K562 (cell line): ENCODE results near the gene MAPT. TPM values are rescaled to one million over a fixed set of nuclear protein-coding genes. Genes with fewer than 3 reads are reported as not detected.

Experiments used
- ATAC-seq: fragments of 200-7000 bp; cut with Tn5 transposase; 3 replicates; pipeline ENCODE4 v1.9.1; 2020; ENCODE audit warnings: moderate library complexity
- BruUV-seq: library from RNA; stranded (reverse); fragments of 400-500 nt; replicated peaks from 2 replicates; lab custom pipeline; 2021; lab: Mats Ljungman, UMichigan
- CTCF ChIA-PET: fragments of 300-600 bp; formaldehyde crosslinking; extraction: SDS; loops from one replicate; lab custom pipeline; 2021; ENCODE audit warnings: low intra/inter-chr PET ratio; lab: Yijun Ruan, JAX
- POLR2A ChIA-PET: fragments of 300-600, 350-650 bp; sonication (Branson Sonifier 250); formaldehyde crosslinking; extraction: SDS; loops from one replicate; lab custom pipeline; 2021; ENCODE audit warnings: antibody characterized with exemption, inconsistent platforms; lab: Yijun Ruan, JAX
- DNase-seq, 4 experiments: peaks; one replicate each; pipeline versions ENCODE4 v3.0.0 to v3.0.0-alpha.2; 2011 to 2018; ENCODE audit warnings: low spot score in 3 of 4, mixed read lengths in 3 of 4; ENCODE audit errors: extremely low read depth in 1 of 4
- FAIRE-seq: peaks from 2 replicates; lab custom pipeline; 2011; peaks lifted over from hg19 to GRCh38; lab: Jason Lieb, UNC
- H2AFZ ChIP-seq: 2 replicates; pipeline ENCODE4 v1.6.0; 2011; ENCODE audit warnings: low read depth, low read length, control low read depth, inconsistent platforms
- H3K27ac ChIP-seq: fragments of 200-600 bp; 3 replicates; pipeline ENCODE4 v1.8.0; 2011; ENCODE audit warnings: low read depth, mild to moderate bottlenecking, control low read depth, inconsistent platforms, low read length, moderate library complexity, mixed read lengths; ENCODE audit errors: extremely low read depth
- H3K27me3 ChIP-seq, 2 experiments: fragments of 300-600 bp in 1 of 2; 2 replicates in 1 of 2; 3 replicates in 1 of 2; pipeline versions ENCODE4 v1.6.0 to v1.8.0; 2011; ENCODE audit warnings: inconsistent platforms in 2 of 2, low read length in 2 of 2, mild to moderate bottlenecking in 1 of 2, mixed read lengths in 1 of 2, moderate library complexity in 1 of 2; ENCODE audit not compliant: control insufficient read depth in 2 of 2, insufficient read depth in 2 of 2
- H3K36me3 ChIP-seq: fragments of 300-600 bp; 3 replicates; pipeline ENCODE4 v1.8.0; 2011; ENCODE audit warnings: mild to moderate bottlenecking, low read length, inconsistent platforms; ENCODE audit not compliant: control insufficient read depth, insufficient read depth
- H3K4me1 ChIP-seq, 2 experiments: fragments of 200-600 bp in 1 of 2; replicated peaks in 1 of 2; 2 replicates in 1 of 2; 3 replicates in 1 of 2; pipeline versions ENCODE4 v1.5.1 to v1.8.0; 2011; ENCODE audit warnings: inconsistent platforms in 2 of 2, low read length in 2 of 2, mild to moderate bottlenecking in 1 of 2, mixed read lengths in 1 of 2, moderate library complexity in 1 of 2; ENCODE audit not compliant: control insufficient read depth in 2 of 2, insufficient read depth in 2 of 2
- H3K4me2 ChIP-seq: 2 replicates; pipeline ENCODE4 v1.6.1; 2011; ENCODE audit warnings: low read length, control low read depth, inconsistent platforms, mixed read lengths; ENCODE audit not compliant: insufficient read depth
- H3K4me3 ChIP-seq: fragments of 200-600 bp; sonication (generic), shearing (Covaris generic); 2 replicates; pipeline ENCODE4 v1.5.1; 2016; ENCODE audit warnings: control low read depth, inconsistent platforms
- H3K79me2 ChIP-seq: fragments of 200-600 bp; 3 replicates; pipeline ENCODE4 v1.8.0; 2011; ENCODE audit warnings: low read length, inconsistent platforms; ENCODE audit not compliant: control insufficient read depth, insufficient read depth
- H3K9ac ChIP-seq, 2 experiments: 2 replicates each; pipeline versions ENCODE4 v1.6.0 to v1.6.1; 2011; ENCODE audit warnings: low read depth in 2 of 2, low read length in 2 of 2, control low read depth in 1 of 2, inconsistent platforms in 1 of 2, mild to moderate bottlenecking in 1 of 2, mixed read lengths in 1 of 2; ENCODE audit not compliant: insufficient read depth in 1 of 2
- H3K9me1 ChIP-seq: one replicate; pipeline ENCODE4 v1.6.0; 2011; ENCODE audit warnings: inconsistent platforms, mild to moderate bottlenecking, low read length, moderate library complexity; ENCODE audit not compliant: control insufficient read depth, insufficient read depth
- H3K9me3 ChIP-seq: replicated peaks from 2 replicates; pipeline ENCODE4 v1.5.1; 2011; ENCODE audit warnings: low read depth, low read length, inconsistent platforms; ENCODE audit not compliant: control insufficient read depth, insufficient read depth
- H4K20me1 ChIP-seq: replicated peaks from 2 replicates; pipeline ENCODE4 v1.6.1; 2011; ENCODE audit warnings: low read length, inconsistent platforms, mixed read lengths; ENCODE audit not compliant: control insufficient read depth, insufficient read depth
- ID3 ChIP-seq, 2 experiments: fragments of 250-450 bp in 1 of 2; fragments of 450-650 bp in 1 of 2; sonication (Bioruptor Pico) in 1 of 2; IDR thresholded peaks; 2 replicates each; pipeline versions ENCODE4 v1.6.1 to v1.8.0; 2016 to 2021; ENCODE audit warnings: mild to moderate bottlenecking in 2 of 2, moderate library complexity in 2 of 2, missing compliant biosample characterization in 1 of 2, missing genetic modification characterization in 1 of 2
- KDM5B ChIP-seq: fragments of 200-600 bp; sonication (generic); IDR thresholded peaks from 2 replicates; pipeline ENCODE4 v1.6.1; 2012; ENCODE audit warnings: low read depth, mild to moderate bottlenecking, moderate library complexity, low read length, control low read depth, inconsistent platforms; ENCODE audit not compliant: insufficient replicate concordance
- MAX ChIP-seq: sonication (generic); formaldehyde crosslinking; IDR thresholded peaks from 2 replicates; pipeline ENCODE4 v1.9.0; 2022; ENCODE audit warnings: mild to moderate bottlenecking, missing genetic modification reagents
- MLLT1 ChIP-seq, 2 experiments: fragments of 450-650 bp; IDR thresholded peaks; 2 replicates each; pipeline ENCODE4 v1.6.1; 2016
- NCOA1 ChIP-seq: fragments of 450-650 bp; IDR thresholded peaks from 2 replicates; pipeline ENCODE4 v1.6.1; 2016; ENCODE audit warnings: low read depth
- NKRF ChIP-seq: fragments of 450-650 bp; IDR thresholded peaks from 2 replicates; pipeline ENCODE4 v1.6.1; 2016; ENCODE audit warnings: borderline replicate concordance
- NR3C1 ChIP-seq: sonication (generic); formaldehyde crosslinking; IDR thresholded peaks from 2 replicates; pipeline ENCODE4 v1.8.1; 2022; ENCODE audit warnings: missing genetic modification reagents
- SNAPC5 ChIP-seq: fragments of 250-450 bp; sonication (Bioruptor Pico); IDR thresholded peaks from 2 replicates; pipeline ENCODE4 v1.8.0; 2021; ENCODE audit warnings: moderate library complexity, mild to moderate bottlenecking, inconsistent platforms
- ZKSCAN1 ChIP-seq: fragments of 150-350 bp; IDR thresholded peaks from 2 replicates; pipeline ENCODE4 v1.6.1; 2016; ENCODE audit warnings: low read depth, low read length
- ZNF695 ChIP-seq: fragments of 450-650 bp; formaldehyde crosslinking; IDR thresholded peaks from 2 replicates; pipeline ENCODE4 v1.4.0; 2020; ENCODE audit warnings: mild to moderate bottlenecking, moderate library complexity
- WGBS: fragments of 100-300 bp; shearing (Covaris generic); methylation state at CpG from one replicate; pipeline ENCODE4 v1.1.6; 2016; ENCODE audit warnings: low coverage, mixed read lengths; ENCODE audit not compliant: insufficient coverage; ENCODE audit errors: missing lambda C conversion rate; 5-methylcytosine and 5-hydroxymethylcytosine counted together
- in situ Hi-C: fragments of 300-500 bp; cut with MboI; formaldehyde crosslinking; loops from 4 replicates; pipeline ENCODE4 v1.15.0; 2018; ENCODE audit warnings: inconsistent platforms, mixed read lengths
- intact Hi-C: fragments of 100-400 bp; cut with micrococcal nuclease; formaldehyde crosslinking; loops from 2 replicates; pipeline ENCODE4 v1.14.2; 2022
- polyA plus RNA-seq, 8 experiments: library from polyadenylated mRNA; depleted of rRNA in 4 of 8; stranded (reverse) in 5 of 8; unstranded in 3 of 8; fragments of >200 nt; fragmentation: Nextera tagmentation in 2 of 8; fragmentation: Illumina TruSeq in 1 of 8; extraction: Ambion mirVana in 2 of 8; extraction: Trizol in 1 of 8; gene quantifications; 2 replicates each; pipeline versions ENCODE4 v1.2.1 to v1.2.3, GENCODE V29; 2011 to 2014; ENCODE audit warnings: inconsistent platforms in 1 of 8, missing spikeins in 1 of 8
- total RNA-seq, 7 experiments: library from RNA; depleted of rRNA in 6 of 7; stranded (reverse); fragments of >200 nt in 6 of 7; fragmentation: Illumina TruSeq in 2 of 7; extraction: Trizol in 2 of 7; gene quantifications; 2 replicates each; pipeline versions ENCODE4 v1.2.1 to v1.2.3, GENCODE V29; 2011 to 2021; ENCODE audit warnings: low replicate concordance in 1 of 7

Gene MAPT
- total and polyA plus RNA-seq, 9 of the 15 experiments (the other 6 are each of a cell fraction or from before 2014, with no cell fraction given), result 0.04 to 1.1 (median 0.36) TPM

- Histone ChIP-seq H3K27me3 (peaks cover 6 to 50% of the 10 kb centered on the region in 2 experiments; a peak in 3 of 5 replicates), H3K79me2 (no peaks in the 10 kb centered on the region), H3K4me3 (no peak overlapping the region), H4K20me1 (no peaks in the 10 kb centered on the region), H3K9ac (no peak overlapping the region), H3K4me1 (peaks cover 0 to 13% of the 10 kb centered on the region in 2 experiments; a peak in 2 of 5 replicates), H2AFZ (no peak overlapping the region), H3K4me2 (no peak overlapping the region), H3K9me3 (no peaks in the 10 kb centered on the region), H3K27ac (no peak overlapping the region), H3K36me3 (no peaks in the 10 kb centered on the region), H3K9me1 (no peaks in the 10 kb centered on the region)
- ATAC-seq (no peak), FAIRE-seq (no peak), DNase-seq (no peak)
- ChIA-PET POLR2A (no interaction called here), CTCF (no interaction called here)
- in situ Hi-C loops (no loop called here), intact Hi-C loops (loop anchor here (10.0 kb wide), 1 partner anchor 456 kb away; no protein-coding TSS in a partner anchor)
- WGBS, result 4% methylated on average over 5 of the region's 5 CpGs
- BruUV-seq, result no TSS peak
- TF ChIP-seq SNAPC5, result no peak
- peak; percentile 74 for TF ChIP-seq ZKSCAN1
Observed at GRCh38 chr17:45850468-45850867, 43.9 kb upstream of the MAPT start.

- H3K36me3 ChIP-seq, result no peaks in the 10 kb centered on the region
- FAIRE-seq, result no peak
- intact Hi-C loops (loop anchor here (10.0 kb wide), 1 partner anchor 456 kb away; no protein-coding TSS in a partner anchor), in situ Hi-C loops (no loop called here)
- peaks cover 2 to 44% of the 10 kb centered on the region in 2 experiments; a peak in 2 of 5 replicates for H3K27me3 ChIP-seq
- TF ChIP-seq KDM5B (no peak), ZNF695 (CRISPR knock-in tag) (no peak), MAX (CRISPR knock-in tag) (no peak), ID3 (CRISPR knock-in tag; IDR thresholded peaks at IDR 0.05) (no peak), ID3 (tag; IDR thresholded peaks at IDR 0.05) (no peak), NKRF (no peak), NR3C1 (no peak), MLLT1 (IDR thresholded peaks at IDR 0.05) (no peak), NCOA1 (no peak), ZKSCAN1 (no peak)
- no TSS peak for BruUV-seq
- H3K27ac ChIP-seq, result no peak overlapping the region
- H2AFZ ChIP-seq, result no peak overlapping the region
- CTCF ChIA-PET, result interaction anchor here (1.1 kb wide), 1 partner anchor 211 kb away, joined by 4 read pairs; no protein-coding TSS in a partner anchor
- WGBS, result 3% methylated on average over 6 of the region's 6 CpGs
- DNase-seq, result no peak
- no peak for ATAC-seq
- no peak overlapping the region for H3K4me3 ChIP-seq
- no peak overlapping the region for H3K9ac ChIP-seq
- POLR2A ChIA-PET, result interaction anchor here (0.6 to 1.5 kb wide), 2 partner anchors 16 to 1057 kb away, joined by 4 to 5 read pairs; no protein-coding TSS in a partner anchor
- H3K4me2 ChIP-seq, result no peak overlapping the region
- no peaks in the 10 kb centered on the region for H3K9me1 ChIP-seq
- H3K4me1 ChIP-seq, result peaks cover 0 to 13% of the 10 kb centered on the region in 2 experiments; a peak in 2 of 5 replicates
- H4K20me1 ChIP-seq, result no peaks in the 10 kb centered on the region
- H3K79me2 ChIP-seq, result no peaks in the 10 kb centered on the region
- H3K9me3 ChIP-seq, result no peaks in the 10 kb centered on the region
Observed at GRCh38 chr17:45851022-45851421, 43.3 kb upstream of the MAPT start.
